ENCODE data around the gene MYL2. TPM values are rescaled to one million over a fixed set of nuclear protein-coding genes. Genes with fewer than 3 reads are reported as not detected.

Gene MYL2
- total RNA-seq, 1 donor from 2014 or later, result not detected

GRCh38 chr12:110934093-110934852 is 13.9 kb upstream of the MYL2 start:
- Histone ChIP-seq H2AFZ (ENCODE audit: low read depth, low read length) (no peak overlapping the region), H3K4me1 (ENCODE audit: insufficient read depth, low read length) (peaks cover 9% of the 10 kb centered on the region), H3K9me3 (ENCODE audit: insufficient read depth, low read depth, low read length) (no peaks in the 10 kb centered on the region), H3K27me3 (ENCODE audit: insufficient read depth, low read length) (peaks cover 4% of the 10 kb centered on the region), H3K27ac (ENCODE audit: low read depth, low read length) (no peak overlapping the region), H3K36me3 (ENCODE audit: insufficient read depth, low read length) (no peaks in the 10 kb centered on the region), H3K9ac (ENCODE audit: low read length) (no peak overlapping the region), H3K4me2 (ENCODE audit: low read length) (peak overlapping the region; percentile 21), H4K20me1 (ENCODE audit: insufficient read depth, low read length) (no peaks in the 10 kb centered on the region), H3K79me2 (ENCODE audit: insufficient read depth, low read length) (no peaks in the 10 kb centered on the region), H3K4me3 (ENCODE audit: insufficient read depth, low read depth, low read length) (no peak overlapping the region)
- H3K4me1 Mint-ChIP-seq (ENCODE audit: low read depth, unreplicated experiment), result peaks cover 14% of the 10 kb centered on the region
- H3K27ac Mint-ChIP-seq (ENCODE audit: unreplicated experiment), result peak overlapping the region; percentile 58
- peaks cover 7% of the 10 kb centered on the region for H3K27me3 Mint-ChIP-seq (ENCODE audit: low read depth, unreplicated experiment)
- no peaks in the 10 kb centered on the region for H3K9me3 Mint-ChIP-seq (ENCODE audit: unreplicated experiment)
- H3K4me3 Mint-ChIP-seq (ENCODE audit: unreplicated experiment), result no peak overlapping the region
- no peaks in the 10 kb centered on the region for H3K36me3 Mint-ChIP-seq (ENCODE audit: low read depth, unreplicated experiment)
- peak; percentile 41 for DNase-seq (ENCODE audit: low read depth)
- no peak for TF ChIP-seq CTCF (IDR thresholded peaks at IDR 0.05; ENCODE audit: insufficient read depth, low read depth, low read length)
- no peak for TF ChIP-seq EZH2 (IDR thresholded peaks at IDR 0.05; ENCODE audit: insufficient read depth, low read length)
- FAIRE-seq, result no peak

GRCh38 chr12:110933326-110933974 is 13.1 kb upstream of the MYL2 start:
- Histone ChIP-seq H3K4me2 (ENCODE audit: low read length) (no peak overlapping the region), H3K4me1 (ENCODE audit: insufficient read depth, low read length) (peaks cover 9% of the 10 kb centered on the region), H2AFZ (ENCODE audit: low read depth, low read length) (no peak overlapping the region), H3K9ac (ENCODE audit: low read length) (no peak overlapping the region), H3K9me3 (ENCODE audit: insufficient read depth, low read depth, low read length) (no peaks in the 10 kb centered on the region), H4K20me1 (ENCODE audit: insufficient read depth, low read length) (no peaks in the 10 kb centered on the region), H3K4me3 (ENCODE audit: insufficient read depth, low read depth, low read length) (no peak overlapping the region), H3K27ac (ENCODE audit: low read depth, low read length) (no peak overlapping the region), H3K36me3 (ENCODE audit: insufficient read depth, low read length) (no peaks in the 10 kb centered on the region), H3K79me2 (ENCODE audit: insufficient read depth, low read length) (no peaks in the 10 kb centered on the region), H3K27me3 (ENCODE audit: insufficient read depth, low read length) (peaks cover 4% of the 10 kb centered on the region)
- peaks cover 7% of the 10 kb centered on the region for H3K27me3 Mint-ChIP-seq (ENCODE audit: low read depth, unreplicated experiment)
- H3K4me3 Mint-ChIP-seq (ENCODE audit: unreplicated experiment), result no peak overlapping the region
- peaks cover 14% of the 10 kb centered on the region for H3K4me1 Mint-ChIP-seq (ENCODE audit: low read depth, unreplicated experiment)
- no peak for DNase-seq (ENCODE audit: low read depth)
- H3K27ac Mint-ChIP-seq (ENCODE audit: unreplicated experiment), result no peak overlapping the region
- H3K9me3 Mint-ChIP-seq (ENCODE audit: unreplicated experiment), result no peaks in the 10 kb centered on the region
- no peaks in the 10 kb centered on the region for H3K36me3 Mint-ChIP-seq (ENCODE audit: low read depth, unreplicated experiment)
- no peak for FAIRE-seq
- TF ChIP-seq CTCF (IDR thresholded peaks at IDR 0.05; ENCODE audit: insufficient read depth, low read depth, low read length), result no peak
- no peak for TF ChIP-seq EZH2 (IDR thresholded peaks at IDR 0.05; ENCODE audit: insufficient read depth, low read length)

GRCh38 chr12:110932046-110932445 is 11.7 kb upstream of the MYL2 start:
- TF ChIP-seq CTCF (IDR thresholded peaks at IDR 0.05; ENCODE audit: insufficient read depth, low read depth, low read length) (peak; percentile 13), EZH2 (IDR thresholded peaks at IDR 0.05; ENCODE audit: insufficient read depth, low read length) (no peak)
- no peaks in the 10 kb centered on the region for H3K9me3 Mint-ChIP-seq (ENCODE audit: unreplicated experiment)
- Histone ChIP-seq H3K79me2 (ENCODE audit: insufficient read depth, low read length) (no peaks in the 10 kb centered on the region), H3K9me3 (ENCODE audit: insufficient read depth, low read depth, low read length) (no peaks in the 10 kb centered on the region), H2AFZ (ENCODE audit: low read depth, low read length) (no peak overlapping the region), H4K20me1 (ENCODE audit: insufficient read depth, low read length) (no peaks in the 10 kb centered on the region), H3K27me3 (ENCODE audit: insufficient read depth, low read length) (peaks cover 7% of the 10 kb centered on the region), H3K4me2 (ENCODE audit: low read length) (no peak overlapping the region), H3K4me3 (ENCODE audit: insufficient read depth, low read depth, low read length) (no peak overlapping the region), H3K27ac (ENCODE audit: low read depth, low read length) (no peak overlapping the region), H3K4me1 (ENCODE audit: insufficient read depth, low read length) (peaks cover 9% of the 10 kb centered on the region), H3K36me3 (ENCODE audit: insufficient read depth, low read length) (no peaks in the 10 kb centered on the region), H3K9ac (ENCODE audit: low read length) (no peak overlapping the region)
- H3K36me3 Mint-ChIP-seq (ENCODE audit: low read depth, unreplicated experiment), result no peaks in the 10 kb centered on the region
- no peak overlapping the region for H3K27ac Mint-ChIP-seq (ENCODE audit: unreplicated experiment)
- no peak overlapping the region for H3K4me3 Mint-ChIP-seq (ENCODE audit: unreplicated experiment)
- FAIRE-seq (no peak), DNase-seq (ENCODE audit: low read depth) (no peak)
- H3K4me1 Mint-ChIP-seq (ENCODE audit: low read depth, unreplicated experiment), result peaks cover 13% of the 10 kb centered on the region
- H3K27me3 Mint-ChIP-seq (ENCODE audit: low read depth, unreplicated experiment), result peaks cover 3% of the 10 kb centered on the region
